Measurements from ENCODE around the gene OR5D13. TPM values are rescaled to one million over a fixed set of nuclear protein-coding genes. Genes with fewer than 3 reads are reported as not detected.

OR5D13 gene
- total and polyA plus RNA-seq, 2 of the 13 experiments (the other 11 are each of a cell fraction or from before 2014, with no cell fraction given): not detected

Other genes with a start within 250 kb of the OR5D13 start
- gene OR4C15, start 219.0 kb upstream of the OR5D13 start, total RNA-seq (2016; rRNA removed; fragmentation: Illumina TruSeq; extraction: Trizol): not detected in 2 replicates
- not detected in 2 replicates for gene OR4C15, start 219.0 kb upstream of the OR5D13 start, polyA plus RNA-seq (2011; rRNA removed)
- gene OR4C16, start 201.3 kb upstream of the OR5D13 start, total RNA-seq (2016; rRNA removed; fragmentation: Illumina TruSeq; extraction: Trizol): not detected in 2 replicates
- gene OR4C16, start 201.3 kb upstream of the OR5D13 start, polyA plus RNA-seq (2011; rRNA removed): not detected in 2 replicates
- gene OR4C11, start 165.8 kb upstream of the OR5D13 start, total RNA-seq (2016; rRNA removed; fragmentation: Illumina TruSeq; extraction: Trizol): not detected in 2 replicates
- not detected in 2 replicates for gene OR4C11, start 165.8 kb upstream of the OR5D13 start, polyA plus RNA-seq (2011; rRNA removed)
- not detected in 2 replicates for gene OR4P4, start 138.3 kb upstream of the OR5D13 start, total RNA-seq (2016; rRNA removed; fragmentation: Illumina TruSeq; extraction: Trizol)
- not detected in 2 replicates for gene OR4P4, start 138.3 kb upstream of the OR5D13 start, polyA plus RNA-seq (2011; rRNA removed)
- gene OR4S2, start 125.1 kb upstream of the OR5D13 start, total RNA-seq (2016; rRNA removed; fragmentation: Illumina TruSeq; extraction: Trizol): not detected in 2 replicates
- gene OR4S2, start 125.1 kb upstream of the OR5D13 start, polyA plus RNA-seq (2011; rRNA removed): not detected in 2 replicates
- not detected in 2 replicates for gene OR4C6, start 111.2 kb upstream of the OR5D13 start, total RNA-seq (2016; rRNA removed; fragmentation: Illumina TruSeq; extraction: Trizol)
- not detected in 2 replicates for gene OR4C6, start 111.2 kb upstream of the OR5D13 start, polyA plus RNA-seq (2011; rRNA removed)
- gene OR5D14, start 22.1 kb downstream of the OR5D13 start, total RNA-seq (2016; rRNA removed; fragmentation: Illumina TruSeq; extraction: Trizol): not detected in 2 replicates
- gene OR5D14, start 22.1 kb downstream of the OR5D13 start, polyA plus RNA-seq (2011; rRNA removed): not detected in 2 replicates
- not detected in 2 replicates for gene OR5L1, start 37.9 kb downstream of the OR5D13 start, total RNA-seq (2016; rRNA removed; fragmentation: Illumina TruSeq; extraction: Trizol)
- gene OR5L1, start 37.9 kb downstream of the OR5D13 start, polyA plus RNA-seq (2011; rRNA removed): not detected in 2 replicates
- not detected in 2 replicates for gene OR5D18, start 46.2 kb downstream of the OR5D13 start, total RNA-seq (2016; rRNA removed; fragmentation: Illumina TruSeq; extraction: Trizol)
- gene OR5D18, start 46.2 kb downstream of the OR5D13 start, polyA plus RNA-seq (2011; rRNA removed): not detected in 2 replicates
- gene OR5L2, start 53.8 kb downstream of the OR5D13 start, total RNA-seq (2016; rRNA removed; fragmentation: Illumina TruSeq; extraction: Trizol): not detected in 2 replicates
- not detected in 2 replicates for gene OR5L2, start 53.8 kb downstream of the OR5D13 start, polyA plus RNA-seq (2011; rRNA removed)
- gene OR5D16, start 65.3 kb downstream of the OR5D13 start, total RNA-seq (2016; rRNA removed; fragmentation: Illumina TruSeq; extraction: Trizol): not detected in 2 replicates
- not detected in 2 replicates for gene OR5D16, start 65.3 kb downstream of the OR5D13 start, polyA plus RNA-seq (2011; rRNA removed)
- gene TRIM51, start 109.9 kb downstream of the OR5D13 start, total RNA-seq (2016; rRNA removed; fragmentation: Illumina TruSeq; extraction: Trizol): not detected in 2 replicates
- gene TRIM51, start 109.9 kb downstream of the OR5D13 start, polyA plus RNA-seq (2011; rRNA removed): not detected in 2 replicates
- not detected in 2 replicates for gene OR5W2, start 141.1 kb downstream of the OR5D13 start, total RNA-seq (2016; rRNA removed; fragmentation: Illumina TruSeq; extraction: Trizol)
- gene OR5W2, start 141.1 kb downstream of the OR5D13 start, polyA plus RNA-seq (2011; rRNA removed): not detected in 2 replicates
- gene OR5I1, start 163.0 kb downstream of the OR5D13 start, total RNA-seq (2016; rRNA removed; fragmentation: Illumina TruSeq; extraction: Trizol): not detected in 2 replicates
- gene OR5I1, start 163.0 kb downstream of the OR5D13 start, polyA plus RNA-seq (2011; rRNA removed): not detected in 2 replicates
- not detected in 2 replicates for gene OR10AG1, start 196.5 kb downstream of the OR5D13 start, total RNA-seq (2016; rRNA removed; fragmentation: Illumina TruSeq; extraction: Trizol)
- not detected in 2 replicates for gene OR10AG1, start 196.5 kb downstream of the OR5D13 start, polyA plus RNA-seq (2011; rRNA removed)
- gene OR5F1, start 221.2 kb downstream of the OR5D13 start, total RNA-seq (2016; rRNA removed; fragmentation: Illumina TruSeq; extraction: Trizol): not detected in 2 replicates
- not detected in 2 replicates for gene OR5F1, start 221.2 kb downstream of the OR5D13 start, polyA plus RNA-seq (2011; rRNA removed)